GM18858 (cell line): Measurements from ENCODE around the gene LKAAEAR1.

ENCODE experiments used
- ATAC-seq: cut with Tn5 transposase; IDR thresholded peaks from one replicate; pipeline ENCODE4 v1.9.1; 2021; ENCODE audit not compliant: unreplicated experiment

LKAAEAR1 gene

GRCh38 chr20:64040231-64041039 is 43.8 kb downstream of the LKAAEAR1 start:
- no peak for ATAC-seq

GRCh38 chr20:64039293-64040160 is 44.7 kb downstream of the LKAAEAR1 start:
- ATAC-seq: no peak

- ATAC-seq: no peak
These were observed 45.5 kb downstream of the LKAAEAR1 start for GRCh38 chr20:64038565-64039292.

- ATAC-seq: no peak
These were observed 46.0 kb downstream of the LKAAEAR1 start for GRCh38 chr20:64038224-64038564.

GRCh38 chr20:64037498-64038213 is 46.5 kb downstream of the LKAAEAR1 start:
- no peak for ATAC-seq

GRCh38 chr20:64037199-64037497 is 47.0 kb downstream of the LKAAEAR1 start:
- no peak for ATAC-seq

- no peak for ATAC-seq
These were observed 47.6 kb downstream of the LKAAEAR1 start for GRCh38 chr20:64036346-64037198.

GRCh38 chr20:64035933-64036345 is 48.3 kb downstream of the LKAAEAR1 start, which contains the start of gene C20orf204:
TSS of gene C20orf204 (plus strand) at chr20:64036182. CDS start at chr20:64036324, 142 bp downstream.
- no peak for ATAC-seq

- ATAC-seq: no peak
These were observed 48.9 kb downstream of the LKAAEAR1 start for GRCh38 chr20:64035066-64035932.

- no peak for ATAC-seq
These were observed 50.2 kb downstream of the LKAAEAR1 start for GRCh38 chr20:64033981-64034493.
